CD4-positive, alpha-beta memory T cell (primary cell): Measurements from ENCODE around the gene CEP128. TPM values are rescaled to one million over a fixed set of nuclear protein-coding genes. Genes with fewer than 3 reads are reported as not detected.

Experiments
- CTCF ChIA-PET: fragments of 350-600 bp; sonication (Branson Sonifier 250); formaldehyde crosslinking; loops from one replicate; lab custom pipeline; 2021; ENCODE audit warnings: inconsistent platforms; ENCODE audit not compliant: partially characterized antibody; lab: Charles Lee
- POLR2A ChIA-PET: fragments of 350-600 bp; sonication (Branson Sonifier 250); formaldehyde crosslinking; loops from one replicate; lab custom pipeline; 2021; ENCODE audit not compliant: partially characterized antibody; lab: Charles Lee
- DNase-seq, 5 donors: peaks; one replicate each; pipeline versions ENCODE4 v3.0.0 to v3.0.0-alpha.2; 2020 to 2022; ENCODE audit warnings: mixed read lengths in 1 of 5
- H3K27ac ChIP-seq: one replicate; pipeline ENCODE4 v1.7.0; 2013; ENCODE audit warnings: low read depth, low read length
- H3K27me3 ChIP-seq: 2 replicates; pipeline ENCODE4 v1.7.0; 2013; ENCODE audit warnings: mild to moderate bottlenecking, low read length, moderate library complexity; ENCODE audit not compliant: insufficient read depth
- H3K36me3 ChIP-seq: 2 replicates; pipeline ENCODE4 v1.7.0; 2013; ENCODE audit warnings: mild to moderate bottlenecking, low read length, moderate library complexity; ENCODE audit not compliant: insufficient read depth
- H3K4me1 ChIP-seq: 2 replicates; pipeline ENCODE4 v1.7.0; 2013; ENCODE audit warnings: mild to moderate bottlenecking, low read length, moderate library complexity; ENCODE audit not compliant: insufficient read depth
- H3K4me3 ChIP-seq, 2 donors: one replicate each; pipeline ENCODE4 v1.7.0; 2013; ENCODE audit warnings: low read length in 2 of 2, mild to moderate bottlenecking in 1 of 2
- H3K9me3 ChIP-seq, 2 donors: one replicate each; pipeline ENCODE4 v1.7.0; 2013; ENCODE audit warnings: low read length in 2 of 2, control low read depth in 1 of 2; ENCODE audit not compliant: control insufficient read depth in 1 of 2
- H3K27ac Mint-ChIP-seq, 7 donors: one replicate each; pipeline ENCODE4 v1.8.0; 2020 to 2021; ENCODE audit warnings: mixed read lengths in 7 of 7, mild to moderate bottlenecking in 6 of 7, inconsistent platforms in 3 of 7, moderate library complexity in 3 of 7
- H3K27me3 Mint-ChIP-seq, 2 donors: one replicate each; pipeline ENCODE4 v1.8.0; 2020 to 2021; ENCODE audit warnings: mixed read lengths in 2 of 2
- H3K36me3 Mint-ChIP-seq, 2 donors: one replicate each; pipeline ENCODE4 v1.8.0; 2020 to 2021; ENCODE audit warnings: mixed read lengths in 2 of 2, inconsistent platforms in 1 of 2, mild to moderate bottlenecking in 1 of 2
- H3K4me1 Mint-ChIP-seq, 4 donors: one replicate each; pipeline ENCODE4 v1.8.0; 2020 to 2021; ENCODE audit warnings: mixed read lengths in 4 of 4, mild to moderate bottlenecking in 1 of 4
- H3K4me3 Mint-ChIP-seq, 8 donors: one replicate each; pipeline ENCODE4 v1.8.0; 2020 to 2021; ENCODE audit warnings: mixed read lengths in 8 of 8, mild to moderate bottlenecking in 7 of 8, moderate library complexity in 6 of 8, inconsistent platforms in 3 of 8
- H3K9me3 Mint-ChIP-seq, 8 donors: one replicate each; pipeline ENCODE4 v1.8.0; 2020 to 2021; ENCODE audit warnings: mixed read lengths in 8 of 8, mild to moderate bottlenecking in 5 of 8, inconsistent platforms in 3 of 8, moderate library complexity in 1 of 8
- intact Hi-C: fragments of 100-400 bp; cut with micrococcal nuclease; formaldehyde crosslinking; loops from one replicate; pipeline ENCODE4 v1.15.1; 2023
- polyA plus RNA-seq, 2 donors: library from polyadenylated mRNA; unstranded; fragments of 300-500 nt; fragmentation: Illumina TruSeq; gene quantifications; one replicate each; pipeline ENCODE4 v1.2.3, GENCODE V29; 2021
- total RNA-seq, 2 experiments: library from RNA; stranded (reverse); gene quantifications; one replicate each; pipeline ENCODE4 v1.2.3, GENCODE V29; 2021

Gene CEP128
- total and polyA plus RNA-seq, 4 experiments from 2014 or later = 2.9 to 21.6 (median 14.7) TPM

DNA sequence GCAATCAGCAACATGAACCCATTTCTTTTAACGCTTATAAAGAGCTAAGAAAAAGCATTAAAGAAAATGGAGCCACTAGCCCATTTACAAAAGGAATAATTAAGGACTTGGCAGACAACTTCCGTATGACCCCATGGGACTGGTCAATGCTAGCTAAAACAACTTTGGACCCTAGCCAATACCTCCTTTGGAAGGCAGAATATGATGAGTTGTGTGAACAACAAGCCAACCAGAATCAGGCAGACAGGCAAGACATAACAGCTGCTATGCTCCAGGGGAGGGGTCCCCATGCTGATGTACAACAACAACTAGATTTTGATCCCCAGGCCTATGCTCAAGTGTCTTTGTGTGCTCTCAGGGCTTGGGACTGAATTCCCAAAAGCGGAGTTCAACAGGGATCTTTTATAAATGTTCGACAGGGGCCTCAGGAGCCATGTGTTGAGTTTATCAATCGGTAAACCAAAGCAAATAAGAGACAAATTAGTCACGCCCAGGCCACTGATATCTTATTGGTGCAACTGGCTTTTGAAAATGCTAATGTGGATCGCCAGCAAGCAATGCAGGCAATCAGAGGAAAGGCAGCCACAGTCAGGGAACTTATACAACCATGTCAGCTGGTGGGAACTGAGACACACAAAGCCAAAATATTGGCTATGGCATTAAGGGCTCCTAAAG is 475.9 kb downstream of the CEP128 start:
- H3K4me3 ChIP-seq = no peak overlapping the region
- no peaks in the 10 kb centered on the region for H3K36me3 ChIP-seq
- no peaks in the 10 kb centered on the region for H3K27me3 Mint-ChIP-seq
- intact Hi-C loops = no loop called here
- POLR2A ChIA-PET = no interaction called here
- no peaks in the 10 kb centered on the region for H3K27me3 ChIP-seq
- H3K4me3 Mint-ChIP-seq = no peak overlapping the region
- DNase-seq = no peak
- CTCF ChIA-PET = no interaction called here
- no peaks in the 10 kb centered on the region for H3K4me1 Mint-ChIP-seq
- H3K27ac ChIP-seq = no peak overlapping the region
- peaks cover 0 to 6% (median 0%) of the 10 kb centered on the region in 8 donors for H3K9me3 Mint-ChIP-seq
- no peak overlapping the region for H3K27ac Mint-ChIP-seq
- peaks cover 0 to 9% of the 10 kb centered on the region in 2 donors for H3K36me3 Mint-ChIP-seq
- H3K4me1 ChIP-seq = no peaks in the 10 kb centered on the region
- no peaks in the 10 kb centered on the region for H3K9me3 ChIP-seq

DNA sequence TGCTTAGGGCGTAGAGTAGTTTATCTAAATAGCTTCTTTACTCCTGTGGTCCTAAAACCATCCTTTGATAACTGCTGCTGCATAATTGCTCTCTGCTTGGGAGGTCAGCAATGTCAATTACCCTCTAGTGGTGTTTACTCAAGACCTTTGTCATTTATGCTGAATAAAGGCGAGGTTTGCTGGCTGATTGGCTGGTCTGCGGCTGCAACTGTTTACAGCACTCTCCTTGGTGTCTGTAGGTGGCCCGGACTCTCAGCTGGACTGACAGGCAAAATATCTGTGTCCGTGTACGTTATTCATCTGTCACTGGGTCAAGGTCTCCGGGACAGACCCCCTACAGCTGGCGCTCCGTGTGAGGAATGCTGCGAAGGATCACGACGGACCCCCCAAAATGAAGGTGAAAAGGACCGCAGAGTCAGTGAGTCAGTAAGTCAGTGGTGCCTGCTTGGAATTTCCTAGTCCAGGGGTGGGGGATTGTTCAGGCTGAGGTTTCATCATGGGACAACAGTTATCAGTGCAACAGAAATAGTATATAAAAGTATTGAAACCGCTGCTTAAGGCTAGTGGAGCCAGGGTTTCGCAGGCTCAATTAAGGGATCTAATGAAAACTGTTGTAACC is 476.9 kb downstream of the CEP128 start:
- ChIA-PET POLR2A (no interaction called here), CTCF (no interaction called here)
- Mint-ChIP-seq H3K27ac (no peak overlapping the region), H3K36me3 (peaks cover 0 to 9% of the 10 kb centered on the region in 2 donors), H3K4me1 (no peaks in the 10 kb centered on the region), H3K4me3 (no peak overlapping the region), H3K9me3 (peaks cover 0 to 5% (median 0%) of the 10 kb centered on the region in 8 donors), H3K27me3 (no peaks in the 10 kb centered on the region)
- H3K4me1 ChIP-seq = no peaks in the 10 kb centered on the region
- H3K9me3 ChIP-seq = no peaks in the 10 kb centered on the region
- intact Hi-C loops = no loop called here
- H3K27ac ChIP-seq = no peak overlapping the region
- H3K36me3 ChIP-seq = no peaks in the 10 kb centered on the region
- no peaks in the 10 kb centered on the region for H3K27me3 ChIP-seq
- no peak for DNase-seq
- H3K4me3 ChIP-seq = no peak overlapping the region

DNA sequence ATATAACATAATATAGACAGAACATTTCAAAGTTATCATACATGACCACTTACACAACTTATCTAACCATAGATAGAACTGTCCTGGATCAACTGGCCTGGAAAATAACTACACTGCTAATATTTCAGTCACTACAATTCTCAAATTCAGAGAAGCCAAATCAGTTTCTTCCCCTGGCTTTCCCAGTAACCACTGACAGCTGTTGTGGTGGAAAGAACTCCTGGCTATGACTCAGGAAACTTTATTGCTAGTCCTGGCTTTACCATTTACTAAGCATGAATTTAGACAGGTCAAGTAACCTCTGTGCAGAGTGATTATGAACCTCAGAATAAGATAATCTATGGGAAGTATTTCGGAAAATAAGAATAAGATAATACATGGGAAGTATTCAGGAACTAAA is 485.3 kb downstream of the CEP128 start:
- no peak overlapping the region for H3K27ac Mint-ChIP-seq

DNA sequence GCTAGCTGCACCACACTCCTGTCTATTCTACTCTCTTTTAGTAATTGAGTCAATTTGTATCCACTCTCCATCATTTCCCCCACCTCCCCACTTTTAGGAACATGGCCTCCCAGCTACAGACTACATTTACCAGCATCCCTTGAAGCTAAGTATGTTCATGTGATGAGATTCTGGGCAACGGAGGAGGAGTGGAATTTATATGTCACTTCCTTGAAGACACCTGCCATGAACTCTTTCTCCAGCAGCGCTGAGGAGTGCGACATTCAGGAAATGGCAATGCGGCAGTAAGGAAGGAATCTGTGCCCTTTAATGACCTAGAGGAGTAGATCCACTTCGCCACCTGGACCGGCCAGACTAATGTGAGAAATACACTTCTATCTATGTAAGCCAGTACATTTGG is 486.5 kb downstream of the CEP128 start:
- no peaks in the 10 kb centered on the region for H3K36me3 Mint-ChIP-seq
- no peak overlapping the region for H3K4me3 ChIP-seq
- H3K4me1 ChIP-seq = no peaks in the 10 kb centered on the region
- no peaks in the 10 kb centered on the region for H3K27me3 ChIP-seq
- no peak overlapping the region for H3K4me3 Mint-ChIP-seq
- no peaks in the 10 kb centered on the region for H3K4me1 Mint-ChIP-seq
- DNase-seq = no peak
- no peak overlapping the region for H3K27ac ChIP-seq
- ChIA-PET CTCF (no interaction called here), POLR2A (no interaction called here)
- no peaks in the 10 kb centered on the region for H3K27me3 Mint-ChIP-seq
- no peaks in the 10 kb centered on the region for H3K36me3 ChIP-seq
- no peak overlapping the region for H3K27ac Mint-ChIP-seq
- H3K9me3 Mint-ChIP-seq = peaks cover 0 to 19% (median 12%) of the 10 kb centered on the region in 8 donors
- no peaks in the 10 kb centered on the region for H3K9me3 ChIP-seq
- intact Hi-C loops = no loop called here

More for the DNA sequence above, 485.3 kb downstream of the CEP128 start:
- Histone ChIP-seq H3K4me3 (no peak overlapping the region), H3K27ac (no peak overlapping the region), H3K9me3 (no peaks in the 10 kb centered on the region), H3K27me3 (no peaks in the 10 kb centered on the region), H3K4me1 (no peaks in the 10 kb centered on the region), H3K36me3 (no peaks in the 10 kb centered on the region)
- H3K36me3 Mint-ChIP-seq = no peaks in the 10 kb centered on the region
- no peaks in the 10 kb centered on the region for H3K27me3 Mint-ChIP-seq
- peaks cover 0 to 13% (median 6%) of the 10 kb centered on the region in 8 donors for H3K9me3 Mint-ChIP-seq
- ChIA-PET CTCF (no interaction called here), POLR2A (no interaction called here)
- H3K4me1 Mint-ChIP-seq = no peaks in the 10 kb centered on the region
- no peak overlapping the region for H3K4me3 Mint-ChIP-seq
- intact Hi-C loops = no loop called here
- no peak for DNase-seq

DNA sequence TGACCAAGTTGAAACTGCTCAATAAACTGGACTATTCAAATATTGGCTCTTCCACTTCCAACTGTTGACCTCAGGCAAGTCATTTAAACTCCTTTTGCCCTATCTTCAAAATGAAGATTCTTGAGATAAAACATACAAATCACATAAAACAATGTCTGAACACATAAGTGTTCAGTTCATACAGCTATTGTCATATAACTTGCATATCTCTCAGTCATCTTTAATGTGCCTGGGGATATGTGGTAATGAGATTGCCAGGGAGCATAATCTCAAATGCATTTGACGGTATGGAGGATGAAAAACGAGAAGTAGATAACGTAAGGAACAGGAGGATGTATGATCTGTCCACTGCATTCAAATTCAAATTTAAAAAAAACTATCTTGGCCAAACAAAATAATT is 493.3 kb downstream of the CEP128 start:
- no peaks in the 10 kb centered on the region for H3K4me1 ChIP-seq
- no peak overlapping the region for H3K27ac ChIP-seq
- Mint-ChIP-seq H3K4me3 (no peak overlapping the region), H3K27ac (no peak overlapping the region), H3K4me1 (no peaks in the 10 kb centered on the region), H3K27me3 (no peaks in the 10 kb centered on the region), H3K36me3 (no peaks in the 10 kb centered on the region), H3K9me3 (peaks cover 0 to 26% (median 21%) of the 10 kb centered on the region in 8 donors)
- H3K9me3 ChIP-seq = no peaks in the 10 kb centered on the region
- POLR2A ChIA-PET = no interaction called here
- DNase-seq = no peak
- H3K27me3 ChIP-seq = no peaks in the 10 kb centered on the region
- H3K36me3 ChIP-seq = no peaks in the 10 kb centered on the region
- intact Hi-C loops = no loop called here
- CTCF ChIA-PET = no interaction called here
- H3K4me3 ChIP-seq = no peak overlapping the region

DNA sequence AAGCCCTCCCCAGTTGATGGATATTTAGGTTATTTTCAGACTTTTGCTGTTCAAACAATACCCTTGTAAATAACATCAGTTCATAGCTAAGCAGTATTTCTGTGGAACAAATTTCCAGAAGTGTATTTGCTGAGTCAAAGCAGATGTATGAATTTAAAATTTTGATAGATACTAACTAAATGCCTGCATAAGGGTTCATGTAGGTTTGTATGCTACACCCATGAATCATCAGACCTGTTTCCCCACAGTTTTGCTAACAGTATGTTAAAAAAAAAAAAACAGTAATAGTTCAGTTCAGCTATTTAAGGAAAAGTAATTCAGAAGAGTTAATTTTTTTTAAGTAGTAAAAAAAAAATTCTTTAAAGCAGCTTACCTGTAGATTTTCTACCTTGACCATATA is 494.1 kb downstream of the CEP128 start:
- Histone ChIP-seq H3K27ac (no peak overlapping the region), H3K4me1 (no peaks in the 10 kb centered on the region), H3K27me3 (no peaks in the 10 kb centered on the region), H3K36me3 (no peaks in the 10 kb centered on the region), H3K9me3 (no peaks in the 10 kb centered on the region), H3K4me3 (no peak overlapping the region)
- intact Hi-C loops = no loop called here
- Mint-ChIP-seq H3K4me3 (no peak overlapping the region), H3K36me3 (no peaks in the 10 kb centered on the region), H3K9me3 (peaks cover 0 to 26% (median 21%) of the 10 kb centered on the region in 8 donors), H3K27me3 (no peaks in the 10 kb centered on the region), H3K27ac (no peak overlapping the region), H3K4me1 (no peaks in the 10 kb centered on the region)
- no peak for DNase-seq
- POLR2A ChIA-PET = no interaction called here
- CTCF ChIA-PET = interaction anchor here (0.7 kb wide), 1 partner anchor 15 kb away, joined by 3 read pairs; no protein-coding TSS in a partner anchor
